Ishikawa (cell line): ENCODE measurements around the gene JARID2.

ENCODE experiments used
- CEBPB ChIP-seq: IDR thresholded peaks from 2 replicates; pipeline ENCODE4 v1.6.1; 2012
- CREB1 ChIP-seq: IDR thresholded peaks from 2 replicates; pipeline ENCODE4 v1.6.1; 2012; ENCODE audit warnings: low read depth
- EGR1 ChIP-seq: IDR thresholded peaks from 2 replicates; pipeline ENCODE4 v1.6.1; 2012
- EP300 ChIP-seq: IDR thresholded peaks from 2 replicates; pipeline ENCODE4 v1.6.1; 2012; ENCODE audit warnings: borderline replicate concordance
- FOXM1 ChIP-seq: IDR thresholded peaks from 2 replicates; pipeline ENCODE4 v1.6.1; 2012; ENCODE audit warnings: low read depth, borderline replicate concordance
- NFIC ChIP-seq: IDR thresholded peaks from 2 replicates; pipeline ENCODE4 v1.6.1; 2012
- RAD21 ChIP-seq: IDR thresholded peaks from 2 replicates; pipeline ENCODE4 v1.6.1; 2012; ENCODE audit warnings: low read depth
- TAF1 ChIP-seq: IDR thresholded peaks from 2 replicates; pipeline ENCODE4 v1.6.1; 2012; ENCODE audit warnings: low read depth, mild to moderate bottlenecking
- TCF12 ChIP-seq: IDR thresholded peaks from 2 replicates; pipeline ENCODE4 v1.6.1; 2012; ENCODE audit warnings: low read depth
- TEAD4 ChIP-seq: IDR thresholded peaks from 2 replicates; pipeline ENCODE4 v1.6.1; 2012
- YY1 ChIP-seq: IDR thresholded peaks from 2 replicates; pipeline ENCODE4 v1.6.1; 2012; ENCODE audit warnings: low read depth
- ZBTB7A ChIP-seq: IDR thresholded peaks from 2 replicates; pipeline ENCODE4 v1.6.1; 2012; ENCODE audit warnings: low read depth
- TF ChIP-seq, protein P1 (sequence below): IDR thresholded peaks from 2 replicates; pipeline ENCODE4 v1.6.1; 2012
- TF ChIP-seq, protein P2 (sequence below): IDR thresholded peaks from 2 replicates; pipeline ENCODE4 v1.6.1; 2012; ENCODE audit warnings: low read depth, mild to moderate bottlenecking
- TF ChIP-seq, protein P3 (sequence below): IDR thresholded peaks from 2 replicates; pipeline ENCODE4 v1.6.1; 2012

The JARID2 gene

GRCh38 chr6:15506066-15506465 lies 260.2 kb downstream of the JARID2 start:
- no peak for TF ChIP-seq CREB1
- no peak for TF ChIP-seq CEBPB
- no peak for TF ChIP-seq TCF12
- TF ChIP-seq, protein P1, sequence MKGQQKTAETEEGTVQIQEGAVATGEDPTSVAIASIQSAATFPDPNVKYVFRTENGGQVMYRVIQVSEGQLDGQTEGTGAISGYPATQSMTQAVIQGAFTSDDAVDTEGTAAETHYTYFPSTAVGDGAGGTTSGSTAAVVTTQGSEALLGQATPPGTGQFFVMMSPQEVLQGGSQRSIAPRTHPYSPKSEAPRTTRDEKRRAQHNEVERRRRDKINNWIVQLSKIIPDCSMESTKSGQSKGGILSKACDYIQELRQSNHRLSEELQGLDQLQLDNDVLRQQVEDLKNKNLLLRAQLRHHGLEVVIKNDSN: no peak
- no peak for TF ChIP-seq FOXM1
- TF ChIP-seq EGR1: no peak
- no peak for TF ChIP-seq TEAD4
- TF ChIP-seq RAD21: no peak
- no peak for TF ChIP-seq NFIC
- no peak for TF ChIP-seq YY1
- no peak for TF ChIP-seq TAF1
- no peak for TF ChIP-seq EP300

DNA sequence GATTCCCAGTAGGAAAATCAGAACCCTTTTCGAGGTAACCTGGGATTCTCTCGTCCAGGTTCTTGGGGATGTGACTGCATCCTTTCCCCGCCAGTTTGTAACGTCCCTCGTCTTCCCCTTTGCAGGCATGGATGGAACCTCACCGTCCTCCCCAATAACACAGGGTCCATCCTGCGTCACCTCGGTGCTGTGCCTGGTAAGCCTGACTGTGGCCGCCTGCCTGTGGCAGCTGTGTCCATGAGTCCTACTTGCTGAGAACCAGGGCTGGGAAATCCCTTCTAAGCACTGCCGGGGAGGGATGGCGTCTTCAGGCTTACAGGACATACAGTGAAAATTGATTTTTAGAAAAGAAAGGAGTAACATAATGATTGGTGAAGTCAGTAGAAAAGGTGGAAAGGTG lies 261.4 kb downstream of the JARID2 start:
- no peak for TF ChIP-seq TCF12
- no peak for TF ChIP-seq RAD21
- TF ChIP-seq, protein P2, sequence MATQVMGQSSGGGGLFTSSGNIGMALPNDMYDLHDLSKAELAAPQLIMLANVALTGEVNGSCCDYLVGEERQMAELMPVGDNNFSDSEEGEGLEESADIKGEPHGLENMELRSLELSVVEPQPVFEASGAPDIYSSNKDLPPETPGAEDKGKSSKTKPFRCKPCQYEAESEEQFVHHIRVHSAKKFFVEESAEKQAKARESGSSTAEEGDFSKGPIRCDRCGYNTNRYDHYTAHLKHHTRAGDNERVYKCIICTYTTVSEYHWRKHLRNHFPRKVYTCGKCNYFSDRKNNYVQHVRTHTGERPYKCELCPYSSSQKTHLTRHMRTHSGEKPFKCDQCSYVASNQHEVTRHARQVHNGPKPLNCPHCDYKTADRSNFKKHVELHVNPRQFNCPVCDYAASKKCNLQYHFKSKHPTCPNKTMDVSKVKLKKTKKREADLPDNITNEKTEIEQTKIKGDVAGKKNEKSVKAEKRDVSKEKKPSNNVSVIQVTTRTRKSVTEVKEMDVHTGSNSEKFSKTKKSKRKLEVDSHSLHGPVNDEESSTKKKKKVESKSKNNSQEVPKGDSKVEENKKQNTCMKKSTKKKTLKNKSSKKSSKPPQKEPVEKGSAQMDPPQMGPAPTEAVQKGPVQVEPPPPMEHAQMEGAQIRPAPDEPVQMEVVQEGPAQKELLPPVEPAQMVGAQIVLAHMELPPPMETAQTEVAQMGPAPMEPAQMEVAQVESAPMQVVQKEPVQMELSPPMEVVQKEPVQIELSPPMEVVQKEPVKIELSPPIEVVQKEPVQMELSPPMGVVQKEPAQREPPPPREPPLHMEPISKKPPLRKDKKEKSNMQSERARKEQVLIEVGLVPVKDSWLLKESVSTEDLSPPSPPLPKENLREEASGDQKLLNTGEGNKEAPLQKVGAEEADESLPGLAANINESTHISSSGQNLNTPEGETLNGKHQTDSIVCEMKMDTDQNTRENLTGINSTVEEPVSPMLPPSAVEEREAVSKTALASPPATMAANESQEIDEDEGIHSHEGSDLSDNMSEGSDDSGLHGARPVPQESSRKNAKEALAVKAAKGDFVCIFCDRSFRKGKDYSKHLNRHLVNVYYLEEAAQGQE: no peak
- no peak for TF ChIP-seq CREB1
- TF ChIP-seq, protein P1: no peak
- no peak for TF ChIP-seq CEBPB
- no peak for TF ChIP-seq YY1
- TF ChIP-seq EP300: no peak
- TF ChIP-seq, protein P3, sequence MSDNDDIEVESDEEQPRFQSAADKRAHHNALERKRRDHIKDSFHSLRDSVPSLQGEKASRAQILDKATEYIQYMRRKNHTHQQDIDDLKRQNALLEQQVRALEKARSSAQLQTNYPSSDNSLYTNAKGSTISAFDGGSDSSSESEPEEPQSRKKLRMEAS: no peak
- no peak for TF ChIP-seq FOXM1
- no peak for TF ChIP-seq TAF1
- TF ChIP-seq EGR1: no peak
- TF ChIP-seq NFIC: no peak
- TF ChIP-seq TEAD4: no peak
- no peak for TF ChIP-seq ZBTB7A

DNA sequence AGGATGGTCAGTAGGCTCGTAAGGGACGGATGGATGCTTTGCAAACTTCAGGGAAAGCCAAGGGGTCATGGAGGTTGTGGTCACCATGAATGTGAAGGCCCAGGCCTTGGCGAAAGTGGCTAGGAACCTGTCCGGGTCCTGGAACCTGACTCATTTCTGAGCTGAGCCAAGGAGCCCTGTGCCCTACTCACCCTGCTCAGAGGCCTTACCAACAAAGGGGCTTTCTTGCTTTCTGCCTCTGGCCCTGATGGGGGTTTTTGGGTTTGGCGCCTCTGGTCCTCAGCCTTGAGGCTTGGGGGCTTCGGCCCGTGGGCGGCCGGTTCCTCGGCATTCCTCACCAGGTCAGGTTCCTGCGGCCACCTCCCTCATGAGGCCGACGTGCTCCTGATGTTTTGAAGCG lies 261.9 kb downstream of the JARID2 start:
- TF ChIP-seq, protein P3: no peak

- TF ChIP-seq CREB1 (no peak), EP300 (no peak), TAF1 (no peak)
These were observed 262.6 kb downstream of the JARID2 start for GRCh38 chr6:15508441-15508871.

GRCh38 chr6:15508931-15509330 lies 263.1 kb downstream of the JARID2 start:
- TF ChIP-seq TAF1 (no peak), CREB1 (no peak), RAD21 (no peak), EP300 (no peak), TEAD4 (no peak), EGR1 (no peak), ZBTB7A (no peak), YY1 (no peak), FOXM1 (no peak), CEBPB (no peak), TCF12 (no peak), NFIC (no peak)
- TF ChIP-seq, protein P2: no peak

GRCh38 chr6:15509335-15509933 lies 263.6 kb downstream of the JARID2 start:
- TF ChIP-seq TAF1 (no peak), ZBTB7A (no peak)

- TF ChIP-seq ZBTB7A: no peak
- no peak for TF ChIP-seq TEAD4
- TF ChIP-seq, protein P2: no peak
- TF ChIP-seq CEBPB: no peak
- no peak for TF ChIP-seq NFIC
- no peak for TF ChIP-seq EGR1
- TF ChIP-seq, protein P3: no peak
- TF ChIP-seq EP300: no peak
- no peak for TF ChIP-seq RAD21
- TF ChIP-seq FOXM1: no peak
- TF ChIP-seq YY1: no peak
- TF ChIP-seq TAF1: no peak
- TF ChIP-seq, protein P1: no peak
- TF ChIP-seq TCF12: no peak
- no peak for TF ChIP-seq CREB1
These were observed 264.3 kb downstream of the JARID2 start for GRCh38 chr6:15510121-15510520.
